SH-SY5Y (cell line): Measurements from ENCODE around the gene PDCD1.

Experiments used
- GATA2 ChIP-seq: IDR thresholded peaks from 2 replicates; pipeline ENCODE4 v1.6.1; 2011; ENCODE audit warnings: mild to moderate bottlenecking, low read depth, low read length
- GATA3 ChIP-seq: IDR thresholded peaks from 2 replicates; pipeline ENCODE4 v1.6.1; 2011; ENCODE audit warnings: low read depth, mild to moderate bottlenecking, low read length, moderate library complexity

The PDCD1 gene

DNA sequence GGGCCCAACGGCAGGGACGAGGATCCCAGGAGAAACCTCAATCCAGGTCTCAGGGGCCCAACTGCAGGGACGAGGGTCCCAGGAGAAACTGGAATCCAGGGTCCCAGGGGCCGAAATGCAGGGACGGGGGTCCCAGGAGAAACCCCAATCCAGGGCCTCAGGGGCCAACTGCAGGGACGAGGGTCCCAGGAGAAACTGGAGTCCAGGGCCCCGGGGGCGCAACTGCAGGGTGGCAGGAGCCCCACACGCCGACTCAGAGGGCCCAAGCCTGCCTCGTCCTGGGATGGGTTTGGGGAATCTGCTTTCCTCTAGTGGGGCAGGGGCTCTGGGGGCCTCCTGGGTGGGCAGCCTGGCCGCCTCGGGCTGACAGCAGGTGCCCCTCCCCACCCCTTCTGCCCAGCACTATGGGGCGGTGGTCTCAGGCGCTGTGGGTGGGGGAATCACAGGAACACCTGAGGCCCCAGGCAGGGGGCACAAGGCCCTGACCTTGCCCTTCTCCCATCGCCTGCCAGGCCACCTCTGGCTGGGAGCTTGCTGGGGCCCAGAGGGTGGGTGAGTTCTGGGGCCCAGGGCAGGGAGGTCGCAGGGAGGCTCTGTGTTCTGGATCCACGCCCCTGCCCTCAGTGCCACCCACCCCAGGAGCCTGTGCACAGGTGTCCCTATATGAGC is 18.0 kb upstream of the PDCD1 start:
- no peak for TF ChIP-seq GATA3
- no peak for TF ChIP-seq GATA2

DNA sequence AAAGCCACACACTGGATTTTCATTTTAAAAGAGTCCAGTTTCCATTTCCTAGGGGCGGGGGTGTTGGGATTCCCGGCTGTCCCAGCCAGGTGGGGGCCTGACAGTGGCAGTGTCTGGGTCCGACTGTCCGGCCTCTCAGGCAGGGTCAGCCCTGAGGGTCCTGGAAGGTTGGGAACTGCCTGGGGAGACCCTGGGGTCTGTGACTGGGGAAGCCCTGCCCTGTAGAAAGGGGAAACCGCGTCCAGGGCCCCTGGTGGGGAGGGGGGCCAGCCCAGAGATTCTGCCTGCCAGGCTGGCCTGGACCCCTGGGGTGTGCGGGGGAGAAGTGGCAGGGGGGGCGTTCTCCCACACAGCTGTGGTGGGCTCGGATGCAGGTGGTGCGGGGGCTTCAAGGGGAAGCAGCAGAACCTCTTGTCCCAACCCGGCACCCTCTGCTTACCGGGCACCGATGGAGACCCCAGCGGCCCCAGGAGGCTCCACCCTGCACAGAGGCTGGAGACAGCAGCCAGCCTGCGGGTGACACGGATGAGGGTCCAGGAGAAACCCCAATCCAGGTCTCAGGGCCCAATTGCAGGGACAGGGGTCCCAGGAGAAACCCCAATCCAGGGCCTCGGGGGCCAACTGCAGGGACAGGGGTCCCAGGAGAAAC is 15.7 kb upstream of the PDCD1 start:
- TF ChIP-seq GATA3 = no peak
- no peak for TF ChIP-seq GATA2

DNA sequence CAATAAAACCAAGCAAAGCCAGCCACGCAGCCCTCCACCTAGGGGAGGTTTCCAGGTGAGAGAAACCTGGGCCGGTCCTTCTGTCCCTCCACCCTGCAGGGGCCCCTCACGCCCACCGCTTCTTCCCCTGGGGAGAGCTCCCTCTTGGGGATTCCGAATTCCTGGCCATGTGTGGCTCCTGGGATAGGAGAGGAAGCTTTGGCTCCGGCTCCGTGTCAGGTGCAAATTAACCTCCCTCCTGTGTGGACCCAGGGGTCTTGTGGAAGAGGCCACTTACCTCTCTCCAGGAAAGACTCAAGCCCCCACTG is 15.1 kb upstream of the PDCD1 start:
- TF ChIP-seq GATA3 = no peak
- no peak for TF ChIP-seq GATA2

DNA sequence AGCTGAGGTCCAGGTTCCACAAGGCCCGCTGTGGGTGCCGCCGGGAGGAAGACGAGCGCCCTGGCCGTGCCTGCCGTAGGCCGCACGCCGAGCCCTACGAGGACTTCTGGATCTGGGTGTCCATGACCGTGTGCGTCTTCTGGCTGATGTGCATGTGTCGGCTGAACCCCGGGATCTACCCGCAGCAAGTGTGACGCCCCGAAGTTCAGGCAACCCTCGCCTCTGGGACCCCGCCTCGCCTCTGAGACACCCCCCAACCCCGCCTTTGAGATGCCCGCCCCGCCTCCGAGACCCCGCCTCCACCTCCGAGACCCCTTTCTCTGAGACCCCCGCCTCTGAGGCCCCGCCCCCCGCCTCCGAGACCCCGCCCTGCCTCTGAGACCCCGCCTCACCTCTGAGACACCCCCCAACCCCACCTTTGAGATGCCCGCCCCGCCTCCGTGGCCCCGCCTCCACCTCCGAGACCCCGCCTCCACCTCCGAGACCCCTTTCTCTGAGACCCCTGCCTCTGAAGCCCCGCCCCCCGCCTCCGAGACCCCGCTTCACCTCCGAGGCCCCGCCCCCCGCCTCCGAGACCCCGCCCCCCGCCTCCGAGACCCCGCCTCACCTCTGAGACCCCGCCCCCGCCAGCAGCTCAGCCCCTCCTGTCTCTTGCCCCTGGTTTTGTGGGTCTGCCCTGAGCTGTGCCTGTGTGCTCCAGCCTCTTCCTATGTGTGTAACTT is 14.5 kb upstream of the PDCD1 start:
- TF ChIP-seq GATA2 = no peak
- no peak for TF ChIP-seq GATA3

DNA sequence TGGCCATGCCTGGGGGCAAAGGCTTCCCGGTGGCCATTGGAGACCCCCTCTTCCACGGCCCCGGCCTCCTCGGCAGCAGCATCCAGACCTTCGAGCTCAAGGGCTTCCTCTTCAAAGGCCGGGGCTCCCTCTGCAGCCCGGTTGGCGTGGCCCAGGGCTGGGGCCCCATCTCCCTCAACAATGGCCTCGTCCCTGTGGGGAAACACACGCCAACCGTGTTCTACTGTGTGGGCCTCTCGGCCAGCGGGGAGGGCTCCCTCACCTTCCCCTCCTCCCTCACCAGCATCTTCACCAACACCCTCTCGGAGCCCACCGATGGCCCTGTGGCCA is 13.6 kb upstream of the PDCD1 start:
- TF ChIP-seq GATA3 (no peak), GATA2 (no peak)

DNA sequence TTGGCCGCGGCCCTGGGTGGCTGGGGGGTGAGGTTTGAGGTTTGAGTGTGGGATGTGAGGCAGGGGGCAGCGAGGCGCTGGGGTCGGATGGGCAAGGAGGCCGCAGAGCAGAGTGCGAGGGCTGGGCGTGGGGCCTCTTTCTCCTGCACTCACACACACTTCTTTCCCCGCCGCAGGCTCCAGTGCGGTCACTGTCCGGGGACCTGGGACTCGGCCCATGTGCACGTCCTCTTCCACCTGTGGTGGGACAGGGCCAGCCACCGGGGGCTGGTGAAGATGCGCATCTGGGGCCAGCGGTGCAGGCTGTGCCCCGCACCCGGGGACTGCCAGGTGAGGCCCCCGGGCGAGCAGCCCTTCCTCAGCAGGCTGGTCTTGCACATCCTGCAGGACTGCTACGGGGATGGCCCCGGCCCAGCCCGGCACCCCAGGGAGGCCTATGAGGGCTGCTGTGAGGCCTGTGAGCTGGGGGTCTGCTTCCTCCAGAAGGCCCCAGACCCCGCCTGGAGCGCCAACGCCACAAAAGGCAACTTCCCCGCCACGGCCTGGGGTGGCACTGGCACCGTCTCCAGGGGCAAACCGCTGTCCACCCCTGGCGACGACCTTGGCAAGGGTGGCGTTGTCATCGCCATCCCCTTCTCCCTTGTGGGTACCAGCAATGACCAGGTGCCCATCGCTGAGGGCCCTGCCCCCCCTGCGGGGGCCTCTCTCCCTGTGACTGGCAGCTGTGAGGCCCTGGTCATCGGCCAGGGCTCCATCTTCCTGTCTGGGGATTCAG is 13.0 kb upstream of the PDCD1 start:
- TF ChIP-seq GATA3 (no peak), GATA2 (no peak)

DNA sequence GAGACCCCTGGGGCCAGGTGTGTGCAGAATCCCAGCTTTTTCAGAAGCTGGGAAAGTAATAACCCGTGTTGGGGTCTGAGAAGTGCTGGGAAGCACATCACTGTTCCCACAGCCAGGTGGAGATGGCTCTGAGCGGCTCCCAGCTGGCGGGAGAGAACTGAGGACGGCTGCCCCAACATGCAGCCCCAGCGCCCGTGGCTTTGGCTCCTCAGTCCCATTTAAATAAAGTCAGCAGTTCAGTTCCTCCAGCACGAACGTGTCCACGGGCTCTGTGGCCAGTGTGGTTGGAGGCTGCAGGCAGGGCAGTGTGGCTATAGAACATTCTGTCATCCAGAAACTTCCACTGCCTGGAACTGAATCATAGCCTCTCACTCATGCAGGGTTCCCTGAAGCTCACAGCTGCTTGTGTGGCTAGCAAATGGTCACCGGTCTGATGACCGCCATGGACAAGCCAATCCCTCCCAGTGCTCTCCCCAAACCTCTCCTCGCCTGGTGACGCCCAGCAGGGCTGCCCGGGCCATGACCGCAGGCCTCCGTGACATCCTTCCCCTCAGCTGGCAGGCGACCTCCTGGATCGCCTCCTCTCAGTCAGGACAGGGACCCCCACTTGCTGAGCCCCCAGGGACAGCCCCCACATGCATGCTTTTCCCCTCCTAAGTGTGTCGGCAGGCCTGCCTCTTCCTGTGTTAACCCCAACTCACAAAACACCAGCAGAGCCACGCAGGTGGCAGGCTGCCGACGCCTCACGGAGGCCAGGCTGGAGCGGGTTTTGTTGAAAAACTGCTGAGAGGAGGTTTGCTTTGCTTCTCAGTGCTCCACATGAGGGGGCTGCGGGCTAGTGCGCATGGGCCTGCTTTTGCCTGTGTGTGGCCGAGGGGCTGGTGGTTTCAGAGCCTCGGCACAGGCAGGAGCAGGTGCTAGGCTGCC is 12.2 kb upstream of the PDCD1 start:
- TF ChIP-seq GATA3 = no peak
- TF ChIP-seq GATA2 = no peak

DNA sequence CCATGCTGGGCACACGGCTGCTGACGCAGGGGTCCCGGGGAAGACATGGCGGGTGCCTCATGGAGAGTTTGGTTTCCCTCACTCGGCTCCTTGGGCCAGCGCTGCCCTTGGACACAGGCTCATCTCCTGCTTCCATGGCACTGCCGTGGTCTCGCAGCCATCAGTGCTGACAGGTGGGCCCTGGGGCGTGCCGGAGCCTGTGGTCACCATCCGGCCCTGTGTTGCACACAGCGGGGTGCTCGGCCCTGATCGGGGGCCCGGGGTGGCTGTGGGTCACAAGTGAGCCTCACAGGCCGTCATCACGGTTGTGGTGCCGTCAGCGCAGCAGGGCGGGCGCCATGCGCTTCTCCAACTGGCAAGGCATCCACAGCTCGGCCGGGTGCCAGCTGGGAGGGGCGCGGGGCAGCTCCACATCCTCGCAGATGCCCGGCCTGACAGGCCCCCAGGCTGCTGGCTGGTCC is 11.4 kb upstream of the PDCD1 start:
- TF ChIP-seq GATA2 (no peak), GATA3 (no peak)

DNA sequence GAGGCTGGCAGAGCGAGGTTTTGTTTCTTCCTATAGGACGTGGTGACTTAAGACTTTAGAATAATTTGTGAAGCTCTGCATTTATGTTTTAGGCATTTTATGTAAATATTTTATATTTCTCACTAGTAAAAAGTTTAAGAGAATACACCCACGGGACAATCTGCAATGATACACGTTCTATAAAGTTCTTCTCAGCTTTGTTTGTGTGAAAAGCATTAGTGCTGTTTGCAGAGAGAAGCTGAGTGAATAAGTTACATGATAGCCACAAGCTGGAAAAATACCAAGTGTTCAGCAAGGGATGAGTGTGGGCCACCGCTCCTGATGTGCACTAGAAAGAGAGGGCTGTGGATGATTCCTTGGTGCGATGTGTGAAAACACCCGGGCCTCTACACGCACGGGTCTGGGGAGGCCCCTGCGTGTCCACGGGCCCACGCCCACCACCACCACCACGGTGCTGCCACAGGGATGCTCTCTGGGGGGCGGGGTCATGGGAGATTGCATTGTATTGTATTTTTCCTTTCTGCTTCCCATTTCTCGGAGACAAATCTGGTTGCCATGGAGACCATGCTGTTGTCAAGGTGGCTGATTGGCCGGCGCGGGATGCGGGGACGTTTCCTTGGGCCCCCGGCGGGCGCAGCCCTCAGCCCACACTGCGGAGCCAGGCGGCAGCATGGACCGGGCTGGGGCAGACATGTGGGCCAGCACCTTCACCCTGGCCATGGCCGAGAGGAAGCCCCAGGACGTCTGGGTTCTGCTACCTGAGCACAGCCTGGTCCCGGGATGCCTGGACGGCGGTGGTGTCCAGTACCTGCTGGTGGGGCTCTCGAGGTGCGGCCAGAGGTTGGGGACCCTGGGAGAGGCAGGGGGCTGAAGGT is 10.6 kb upstream of the PDCD1 start, which contains the start of gene RTP5:
Gene RTP5 (plus strand): TSS at position 643 of the 875 bp plus-strand sequence. CDS start 28 bp downstream, at position 671.
- no peak for TF ChIP-seq GATA3
- TF ChIP-seq GATA2 = no peak

DNA sequence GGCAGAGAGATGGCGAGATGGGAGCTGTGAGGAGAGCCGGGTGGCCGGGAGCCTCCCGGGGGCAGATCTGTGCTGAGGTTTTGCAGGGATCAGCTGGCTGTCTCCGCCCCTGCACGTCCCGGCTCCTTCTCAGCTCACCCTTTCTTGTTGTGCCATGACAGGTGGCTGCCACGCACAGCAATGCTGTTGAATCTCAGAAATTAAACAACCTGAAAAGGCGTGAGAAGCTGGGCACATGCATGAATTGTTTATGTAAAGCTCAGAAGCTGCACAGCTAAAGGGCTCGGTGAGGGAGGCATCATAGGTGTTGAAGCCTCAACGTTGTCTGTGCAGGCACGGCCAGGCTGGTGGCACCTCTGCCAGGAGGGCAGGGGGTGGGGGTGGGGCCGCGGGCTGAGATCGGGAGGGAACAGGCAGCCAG is 10.0 kb upstream of the PDCD1 start:
- no peak for TF ChIP-seq GATA3
- TF ChIP-seq GATA2 = no peak

DNA sequence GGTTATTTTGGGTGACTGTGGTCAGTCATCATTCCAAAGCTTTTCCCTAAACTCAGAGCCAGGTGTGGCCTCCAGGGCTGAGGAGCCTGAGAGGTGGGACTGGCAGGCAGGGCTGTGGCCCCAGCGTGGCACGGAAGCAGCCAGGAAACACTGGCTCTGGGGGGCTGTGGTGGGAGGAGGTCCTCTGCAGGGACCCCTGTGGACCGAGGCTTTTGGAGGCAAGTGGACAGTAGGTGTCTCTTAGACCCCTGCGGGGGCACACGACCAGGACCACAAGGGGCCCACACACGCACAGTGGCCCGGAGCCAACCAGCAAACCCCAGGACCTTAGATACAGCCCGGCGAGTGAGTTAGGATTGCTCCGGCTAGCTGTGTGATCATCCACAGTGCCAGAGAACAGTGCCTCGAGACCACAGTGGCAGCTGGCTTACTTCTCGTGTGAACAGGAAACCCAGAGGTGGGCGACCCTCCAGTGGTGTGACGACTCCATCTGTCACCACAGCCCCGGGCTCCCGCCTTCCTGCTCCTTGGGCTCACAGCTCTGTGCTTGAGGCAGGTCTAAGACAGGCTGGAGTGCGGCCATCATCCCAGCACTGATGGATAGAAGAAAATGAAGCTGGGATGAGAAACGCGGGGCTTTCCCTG is 9.2 kb upstream of the PDCD1 start:
- TF ChIP-seq GATA3 (no peak), GATA2 (no peak)
